GM10266 (cell line): Measurements from ENCODE around the gene BAG1.

Experiments used
- DNase-seq: peaks from one replicate; pipeline ENCODE4 v3.0.0; 2012; ENCODE audit errors: extremely low spot score
- CTCF ChIP-seq: IDR thresholded peaks from 2 replicates; pipeline ENCODE4 v1.5.1; 2012; ENCODE audit warnings: mild to moderate bottlenecking, low read depth; ENCODE audit not compliant: control insufficient read depth, insufficient read depth; ENCODE audit errors: missing control alignments

Gene BAG1

GRCh38 chr9:33277484-33277883 lies 13.0 kb upstream of the BAG1 start:
- no peak for DNase-seq
- TF ChIP-seq CTCF: no peak

- no peak for DNase-seq
Measured at GRCh38 chr9:33273972-33274328, 9.4 kb upstream of the BAG1 start.

GRCh38 chr9:33273266-33273971 lies 8.9 kb upstream of the BAG1 start:
- TF ChIP-seq CTCF: no peak
- no peak for DNase-seq

More at GRCh38 chr9:33273972-33274328, 9.4 kb upstream of the BAG1 start:
- no peak for TF ChIP-seq CTCF

GRCh38 chr9:33272061-33272460 lies 7.6 kb upstream of the BAG1 start:
- DNase-seq: no peak
- TF ChIP-seq CTCF: no peak

GRCh38 chr9:33270146-33270545 lies 5.6 kb upstream of the BAG1 start:
- TF ChIP-seq CTCF: no peak

GRCh38 chr9:33267151-33267767 lies 2.8 kb upstream of the BAG1 start:
- TF ChIP-seq CTCF: no peak
- no peak for DNase-seq

More at GRCh38 chr9:33270146-33270545, 5.6 kb upstream of the BAG1 start:
- DNase-seq: no peak

GRCh38 chr9:33265211-33265865 lies 830 bp upstream of the BAG1 start:
- no peak for DNase-seq
- no peak for TF ChIP-seq CTCF
